Smooth muscle cell (in vitro differentiated cells): ENCODE results near the gene NFATC2. TPM values are rescaled to one million over a fixed set of nuclear protein-coding genes. Genes with fewer than 3 reads are reported as not detected.

Experiments used
- DNase-seq: peaks from one replicate; lab custom pipeline; 2025; ENCODE audit not compliant: unreplicated experiment; lab: John Stamatoyannopoulos, UW
- H2AFZ ChIP-seq: fragments of 200-600 bp; sonication (generic); 2 replicates; pipeline ENCODE4 v1.6.0; 2016; ENCODE audit warnings: antibody characterized with exemption, low read depth, mild to moderate bottlenecking
- H3F3A ChIP-seq: fragments of 200-600 bp; sonication (generic); 2 replicates; pipeline ENCODE4 v1.6.0; 2017; ENCODE audit warnings: antibody characterized with exemption, low read depth
- H3K27ac ChIP-seq: fragments of 200-600 bp; sonication (generic); 2 replicates; pipeline ENCODE4 v1.5.1; 2016; ENCODE audit warnings: low read depth, mild to moderate bottlenecking
- H3K27me3 ChIP-seq: fragments of 200-600 bp; sonication (generic); 2 replicates; pipeline ENCODE4 v1.6.1; 2016; ENCODE audit warnings: low read depth, mild to moderate bottlenecking
- H3K36me3 ChIP-seq: fragments of 200-600 bp; sonication (generic); 2 replicates; pipeline ENCODE4 v1.5.1; 2016; ENCODE audit warnings: low read depth
- H3K4me1 ChIP-seq: fragments of 200-600 bp; sonication (generic); 2 replicates; pipeline ENCODE4 v1.5.1; 2016; ENCODE audit warnings: low read depth
- H3K4me2 ChIP-seq: fragments of 200-600 bp; sonication (generic); 2 replicates; pipeline ENCODE4 v1.6.0; 2016; ENCODE audit warnings: mild to moderate bottlenecking
- H3K4me3 ChIP-seq: fragments of 200-600 bp; sonication (generic); 2 replicates; pipeline ENCODE4 v1.5.1; 2016; ENCODE audit warnings: mild to moderate bottlenecking
- H3K79me2 ChIP-seq: fragments of 200-600 bp; sonication (generic); 2 replicates; pipeline ENCODE4 v1.6.0; 2016; ENCODE audit warnings: low read depth, mild to moderate bottlenecking
- H3K9ac ChIP-seq: fragments of 200-600 bp; sonication (generic); 2 replicates; pipeline ENCODE4 v1.6.0; 2016; ENCODE audit warnings: low read depth
- H3K9me3 ChIP-seq: fragments of 200-600 bp; sonication (generic); replicated peaks from 2 replicates; pipeline ENCODE4 v1.5.1; 2016; ENCODE audit warnings: low read depth
- H4K20me1 ChIP-seq: fragments of 200-600 bp; sonication (generic); 2 replicates; pipeline ENCODE4 v1.6.0; 2016; ENCODE audit warnings: low read depth
- CTCF ChIP-seq: fragments of 200-600 bp; sonication (generic); IDR thresholded peaks from 2 replicates; pipeline ENCODE4 v1.5.1; 2017; ENCODE audit warnings: borderline replicate concordance, mild to moderate bottlenecking, antibody characterized with exemption; ENCODE audit not compliant: insufficient read depth, poor library complexity, severe bottlenecking
- WGBS: methylation state at CpG from one replicate; pipeline ENCODE4 v1.1.7; 2016; ENCODE audit warnings: low lambda C conversion rate; 5-methylcytosine and 5-hydroxymethylcytosine counted together
- polyA plus RNA-seq: library from polyadenylated mRNA; unstranded; fragments of >200 nt; fragmentation: Nextera tagmentation; extraction: Ambion mirVana; gene quantifications from 2 replicates; pipeline ENCODE4 v1.2.1, GENCODE V29; 2016
- total RNA-seq: library from RNA; depleted of rRNA; stranded (reverse); fragments of >200 nt; gene quantifications from 2 replicates; pipeline ENCODE4 v1.2.3, GENCODE V29; 2014

The NFATC2 gene
- total and polyA plus RNA-seq, 2 experiments from 2014 or later: 5.8 to 8.4 TPM

DNA sequence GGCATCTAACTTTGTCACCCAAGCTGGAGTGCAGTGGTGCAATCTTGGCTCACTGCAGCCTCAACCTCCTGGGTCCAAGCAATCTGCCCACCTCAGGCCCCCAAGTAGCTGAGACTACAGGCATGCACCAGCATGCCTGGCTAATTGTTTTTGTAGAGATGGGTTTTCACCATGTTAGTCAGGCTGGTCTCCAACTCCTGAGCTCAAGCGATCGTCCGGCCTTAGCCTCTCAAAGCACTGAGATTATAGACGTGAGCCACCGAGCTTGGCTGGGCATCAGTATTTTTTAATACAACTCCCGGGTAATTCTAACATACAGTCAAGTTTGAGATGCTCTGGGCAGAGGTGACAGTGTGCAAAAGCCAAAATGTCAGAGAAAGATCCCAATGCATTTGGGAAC lies 73.5 kb downstream of the NFATC2 start:
- H3K9ac ChIP-seq: no peak overlapping the region
- WGBS: 91% methylated on average over 6 of the region's 6 CpGs
- DNase-seq: no peak
- no peak overlapping the region for H3K27ac ChIP-seq
- H3K4me3 ChIP-seq: no peak overlapping the region
- H2AFZ ChIP-seq: no peak overlapping the region
- H3K9me3 ChIP-seq: no peaks in the 10 kb centered on the region
- H3K79me2 ChIP-seq: no peaks in the 10 kb centered on the region
- TF ChIP-seq CTCF: no peak
- H4K20me1 ChIP-seq: no peaks in the 10 kb centered on the region
- peaks cover 6% of the 10 kb centered on the region for H3K36me3 ChIP-seq
- H3K27me3 ChIP-seq: no peaks in the 10 kb centered on the region
- no peaks in the 10 kb centered on the region for H3F3A ChIP-seq
- no peaks in the 10 kb centered on the region for H3K4me1 ChIP-seq
- no peak overlapping the region for H3K4me2 ChIP-seq

- H3K27me3 ChIP-seq: no peaks in the 10 kb centered on the region
- H3F3A ChIP-seq: no peaks in the 10 kb centered on the region
- H3K9me3 ChIP-seq: no peaks in the 10 kb centered on the region
- no peaks in the 10 kb centered on the region for H3K79me2 ChIP-seq
- TF ChIP-seq CTCF: no peak
- no peak overlapping the region for H3K4me2 ChIP-seq
- no peak for DNase-seq
- peaks cover 6% of the 10 kb centered on the region for H3K36me3 ChIP-seq
- no peak overlapping the region for H3K9ac ChIP-seq
- H4K20me1 ChIP-seq: no peaks in the 10 kb centered on the region
- no peak overlapping the region for H2AFZ ChIP-seq
- H3K27ac ChIP-seq: no peak overlapping the region
- WGBS: 90% methylated on average over 7 of the region's 7 CpGs
- H3K4me1 ChIP-seq: no peaks in the 10 kb centered on the region
- no peak overlapping the region for H3K4me3 ChIP-seq
These were observed 73.9 kb downstream of the NFATC2 start for GRCh38 chr20:51468636-51469035.

- no peak for DNase-seq
- Histone ChIP-seq H3K4me3 (no peak overlapping the region), H3K27me3 (no peaks in the 10 kb centered on the region), H2AFZ (no peak overlapping the region), H3K9me3 (no peaks in the 10 kb centered on the region), H3K4me1 (no peaks in the 10 kb centered on the region), H3F3A (no peaks in the 10 kb centered on the region), H3K27ac (no peak overlapping the region), H4K20me1 (no peaks in the 10 kb centered on the region), H3K4me2 (no peak overlapping the region), H3K36me3 (peaks cover 6% of the 10 kb centered on the region), H3K79me2 (no peaks in the 10 kb centered on the region), H3K9ac (no peak overlapping the region)
- TF ChIP-seq CTCF: no peak
- WGBS: 92% methylated on average over 10 of the region's 10 CpGs
These were observed 74.4 kb downstream of the NFATC2 start for GRCh38 chr20:51467956-51468626.

DNA sequence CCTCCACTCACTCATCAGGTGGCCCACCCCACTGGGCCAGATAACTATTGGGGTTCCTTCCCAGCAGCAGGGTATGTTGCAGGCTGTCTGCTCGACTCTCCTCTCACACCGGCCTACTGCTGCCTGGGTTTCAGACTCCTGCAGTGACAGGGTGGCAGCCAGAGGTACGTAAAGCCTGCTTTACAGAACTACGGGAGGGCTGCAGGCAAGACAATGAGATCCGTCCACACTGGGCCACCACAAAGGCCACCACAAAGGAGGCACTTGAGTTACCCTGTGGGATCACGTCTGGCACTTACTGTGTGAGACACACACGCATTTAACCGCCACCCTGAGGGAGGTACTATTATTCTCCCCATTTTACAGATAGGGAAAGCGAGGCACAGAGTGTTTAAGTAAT lies 78.5 kb downstream of the NFATC2 start:
- no peak overlapping the region for H3K4me2 ChIP-seq
- no peak for DNase-seq
- no peaks in the 10 kb centered on the region for H3K79me2 ChIP-seq
- H2AFZ ChIP-seq: no peak overlapping the region
- no peaks in the 10 kb centered on the region for H3K27me3 ChIP-seq
- H3K4me3 ChIP-seq: no peak overlapping the region
- no peaks in the 10 kb centered on the region for H3K4me1 ChIP-seq
- H4K20me1 ChIP-seq: no peaks in the 10 kb centered on the region
- H3F3A ChIP-seq: no peaks in the 10 kb centered on the region
- no peak overlapping the region for H3K27ac ChIP-seq
- no peaks in the 10 kb centered on the region for H3K36me3 ChIP-seq
- no peaks in the 10 kb centered on the region for H3K9me3 ChIP-seq
- WGBS: 80% methylated on average over 9 of the region's 9 CpGs
- no peak for TF ChIP-seq CTCF
- H3K9ac ChIP-seq: no peak overlapping the region
